BJ (cell line): ENCODE data around the gene NCKIPSD. TPM values are rescaled to one million over a fixed set of nuclear protein-coding genes. Genes with fewer than 3 reads are reported as not detected.

Experiments
- CTCF ChIA-PET: fragments of 350-600 bp; formaldehyde crosslinking; extraction: SDS; loops from one replicate; lab custom pipeline; 2021; ENCODE audit warnings: antibody characterized with exemption, inconsistent platforms; lab: Yijun Ruan, JAX
- POLR2A ChIA-PET: fragments of 300-600 bp; sonication (Branson Sonifier 250); formaldehyde crosslinking; extraction: SDS; loops from one replicate; lab custom pipeline; 2021; ENCODE audit warnings: antibody characterized with exemption; lab: Charles Lee
- DNase-seq: peaks from one replicate; pipeline ENCODE4 v3.0.0-alpha.2; 2011; ENCODE audit warnings: low read depth
- H3K27me3 ChIP-seq: 2 replicates; pipeline ENCODE4 v1.6.0; 2011; ENCODE audit warnings: low read length; ENCODE audit not compliant: control insufficient read depth, insufficient read depth
- H3K36me3 ChIP-seq: 2 replicates; pipeline ENCODE4 v1.5.1; 2011; ENCODE audit warnings: low read length; ENCODE audit not compliant: control insufficient read depth, insufficient read depth
- H3K4me3 ChIP-seq: 2 replicates; pipeline ENCODE4 v1.5.1; 2011; ENCODE audit warnings: low read depth, mild to moderate bottlenecking, control low read depth, low read length
- polyA plus RNA-seq: library from polyadenylated mRNA; depleted of rRNA; stranded (reverse); fragments of >200 nt; gene quantifications from 2 replicates; pipeline ENCODE4 v1.2.3, GENCODE V29; 2011
- TF ChIP-seq, protein P1 (sequence below): IDR thresholded peaks from 2 replicates; pipeline ENCODE4 v1.5.1; 2011; ENCODE audit warnings: low read depth, mild to moderate bottlenecking, control low read depth, inconsistent platforms, low read length, moderate library complexity; ENCODE audit not compliant: insufficient read depth

Gene NCKIPSD
- polyA plus RNA-seq, 1 experiment = 34.9 TPM

DNA sequence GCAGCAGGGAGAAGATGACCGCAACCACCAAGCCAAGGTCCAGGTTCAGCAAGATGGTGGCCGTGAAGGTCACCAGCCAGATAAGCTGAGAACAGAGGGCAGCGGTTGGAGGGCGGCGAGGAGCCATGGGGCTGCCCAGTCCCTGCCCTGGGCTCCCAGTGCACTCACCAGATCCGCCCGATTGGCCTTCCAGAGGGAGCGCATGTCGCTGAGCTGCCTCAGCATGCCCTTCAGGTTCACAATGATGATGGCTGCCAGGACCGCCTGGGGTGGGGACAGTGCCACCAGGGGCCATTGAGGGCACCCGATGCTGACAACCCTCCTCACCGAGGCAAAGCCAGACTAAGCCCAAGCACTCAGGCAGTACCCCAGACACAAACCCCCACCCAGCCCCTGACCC, 55.8 kb downstream of the NCKIPSD start:
- no peak overlapping the region for H3K4me3 ChIP-seq
- TF ChIP-seq, protein P1, sequence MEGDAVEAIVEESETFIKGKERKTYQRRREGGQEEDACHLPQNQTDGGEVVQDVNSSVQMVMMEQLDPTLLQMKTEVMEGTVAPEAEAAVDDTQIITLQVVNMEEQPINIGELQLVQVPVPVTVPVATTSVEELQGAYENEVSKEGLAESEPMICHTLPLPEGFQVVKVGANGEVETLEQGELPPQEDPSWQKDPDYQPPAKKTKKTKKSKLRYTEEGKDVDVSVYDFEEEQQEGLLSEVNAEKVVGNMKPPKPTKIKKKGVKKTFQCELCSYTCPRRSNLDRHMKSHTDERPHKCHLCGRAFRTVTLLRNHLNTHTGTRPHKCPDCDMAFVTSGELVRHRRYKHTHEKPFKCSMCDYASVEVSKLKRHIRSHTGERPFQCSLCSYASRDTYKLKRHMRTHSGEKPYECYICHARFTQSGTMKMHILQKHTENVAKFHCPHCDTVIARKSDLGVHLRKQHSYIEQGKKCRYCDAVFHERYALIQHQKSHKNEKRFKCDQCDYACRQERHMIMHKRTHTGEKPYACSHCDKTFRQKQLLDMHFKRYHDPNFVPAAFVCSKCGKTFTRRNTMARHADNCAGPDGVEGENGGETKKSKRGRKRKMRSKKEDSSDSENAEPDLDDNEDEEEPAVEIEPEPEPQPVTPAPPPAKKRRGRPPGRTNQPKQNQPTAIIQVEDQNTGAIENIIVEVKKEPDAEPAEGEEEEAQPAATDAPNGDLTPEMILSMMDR = no peak
- H3K27me3 ChIP-seq = no peaks in the 10 kb centered on the region
- POLR2A ChIA-PET = no interaction called here
- no peak for DNase-seq
- peaks cover 57% of the 10 kb centered on the region for H3K36me3 ChIP-seq
- CTCF ChIA-PET = interaction anchor here (0.8 kb wide), 1 partner anchor 72 kb away, joined by 4 read pairs; no protein-coding TSS in a partner anchor

DNA sequence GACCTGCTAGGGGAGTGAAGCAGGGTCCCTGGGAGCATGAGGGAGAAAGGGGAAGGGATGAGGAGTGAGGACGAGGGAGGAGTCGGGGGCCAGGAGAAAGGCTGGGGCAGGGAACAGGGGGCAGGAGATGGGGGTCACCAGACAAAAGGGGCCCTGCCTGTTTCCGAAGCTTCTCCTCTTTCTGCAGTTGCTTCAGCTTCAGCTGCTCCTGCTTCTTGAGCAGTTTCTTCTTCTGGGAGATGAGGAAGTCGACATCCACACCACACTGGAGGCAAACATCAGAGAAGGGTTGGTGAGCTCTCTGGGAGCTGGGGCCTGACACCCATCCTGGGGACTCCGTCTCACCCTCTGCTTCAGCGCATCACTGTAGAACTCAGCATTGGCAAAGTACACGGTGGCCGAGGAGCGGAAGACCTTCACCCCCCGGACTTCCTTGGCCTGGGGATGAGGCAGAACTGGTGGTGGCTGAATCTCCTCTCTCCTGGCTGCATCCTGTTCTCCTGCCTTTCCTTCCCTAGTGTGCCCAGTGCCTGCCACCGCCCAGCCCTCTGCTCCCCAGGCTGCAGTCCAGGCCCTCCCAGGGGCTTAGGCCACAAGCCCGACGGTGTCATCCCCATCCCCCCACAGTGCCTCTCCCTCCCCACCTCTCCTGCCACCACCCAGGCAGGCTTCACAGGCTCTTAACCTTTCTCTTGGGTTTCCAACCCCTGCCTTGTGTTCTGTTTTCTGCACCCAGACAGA, 57.3 kb downstream of the NCKIPSD start:
- H3K27me3 ChIP-seq = no peaks in the 10 kb centered on the region
- POLR2A ChIA-PET = no interaction called here
- CTCF ChIA-PET = interaction anchor here (1.8 kb wide), 1 partner anchor 70 kb away, joined by 5 read pairs; no protein-coding TSS in a partner anchor
- TF ChIP-seq, protein P1 = no peak
- DNase-seq = no peak
- H3K36me3 ChIP-seq = peaks cover 58% of the 10 kb centered on the region
- H3K4me3 ChIP-seq = no peak overlapping the region

DNA sequence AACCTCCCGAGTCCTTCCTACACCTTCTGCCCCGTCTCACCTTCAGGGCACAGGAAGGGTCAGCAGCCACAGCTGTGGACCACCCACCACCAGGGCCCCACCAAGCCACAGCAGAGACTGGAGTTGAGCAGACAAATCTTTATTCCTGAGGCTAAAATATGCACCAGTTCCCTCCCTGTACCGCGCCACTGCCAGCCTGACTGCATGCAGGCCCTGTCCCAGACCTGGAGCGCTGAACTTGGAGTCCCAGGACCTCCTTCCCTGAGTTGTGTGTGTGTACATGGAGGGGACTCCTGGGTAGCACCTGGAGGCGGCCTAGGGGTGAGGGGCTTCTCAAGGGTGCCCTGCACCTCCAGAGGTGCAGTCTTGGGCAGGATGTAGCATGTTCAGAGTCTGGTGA, 60.1 kb downstream of the NCKIPSD start:
- CTCF ChIA-PET = interaction anchor here (5.9 kb wide), 1 partner anchor 10 kb away, joined by 36 read pairs; the partner anchor contains the start of gene SLC26A6
- POLR2A ChIA-PET = no interaction called here
- TF ChIP-seq, protein P1 = no peak
- no peak for DNase-seq
- Histone ChIP-seq H3K4me3 (no peak overlapping the region), H3K27me3 (no peaks in the 10 kb centered on the region), H3K36me3 (peaks cover 43% of the 10 kb centered on the region)

DNA sequence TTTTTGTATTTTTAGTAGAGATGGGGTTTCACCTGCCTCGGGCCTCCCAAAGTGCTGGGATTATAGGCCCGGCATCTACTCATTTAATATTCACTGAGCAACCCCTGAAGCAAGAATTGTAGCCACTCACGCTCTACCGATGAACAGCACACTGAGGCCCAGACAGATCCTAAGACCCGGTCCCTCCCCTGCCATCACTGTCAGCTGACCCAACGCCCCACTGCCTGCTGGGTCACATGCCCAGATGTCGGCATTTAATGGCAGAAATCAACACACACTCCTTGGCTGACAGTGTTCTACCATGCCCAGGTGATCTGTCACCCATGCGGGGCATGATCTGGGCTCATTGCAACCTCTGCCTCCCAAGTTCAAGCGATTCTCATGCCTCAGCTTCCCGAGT, 60.9 kb downstream of the NCKIPSD start:
- Histone ChIP-seq H3K4me3 (no peak overlapping the region), H3K27me3 (no peaks in the 10 kb centered on the region), H3K36me3 (peaks cover 39% of the 10 kb centered on the region)
- CTCF ChIA-PET = interaction anchor here (5.9 kb wide), 1 partner anchor 10 kb away, joined by 36 read pairs; the partner anchor contains the start of gene SLC26A6
- POLR2A ChIA-PET = interaction anchor here (0.6 kb wide), 1 partner anchor 71 kb away, joined by 4 read pairs; no protein-coding TSS in a partner anchor
- TF ChIP-seq, protein P1 = no peak
- DNase-seq = no peak

DNA sequence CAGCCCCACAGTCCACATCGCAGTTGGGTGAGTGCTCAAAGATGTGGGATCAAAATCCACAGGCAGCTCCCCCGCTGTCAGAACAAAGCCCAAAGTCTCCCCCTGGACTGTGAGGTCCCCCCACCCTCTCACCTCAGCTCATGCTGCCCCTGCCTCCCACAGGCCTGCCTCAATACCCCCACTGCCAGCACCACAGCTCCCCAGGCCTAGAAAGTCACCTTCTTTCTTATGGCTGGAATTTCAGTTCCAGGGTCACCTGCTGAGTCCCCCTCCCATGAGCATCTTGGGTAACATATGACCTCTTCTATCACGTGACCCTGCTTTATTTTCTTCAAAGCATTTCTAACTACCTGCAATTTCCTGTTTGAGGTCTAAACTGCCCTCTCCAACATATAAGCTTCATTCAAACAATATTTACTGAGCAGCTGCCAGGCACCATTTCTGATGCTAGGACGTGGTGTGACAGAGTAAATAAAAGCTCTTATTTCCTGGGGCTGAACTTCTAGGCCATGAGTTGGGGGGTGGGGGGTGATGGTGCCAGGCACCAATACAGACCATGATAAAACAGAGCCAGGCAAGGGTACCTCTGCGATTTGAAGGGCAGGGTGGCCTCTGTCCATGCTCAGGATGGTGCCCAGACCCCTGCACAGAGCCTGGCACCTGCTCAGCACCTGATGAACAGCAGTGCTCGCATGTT, 61.7 kb downstream of the NCKIPSD start:
- TF ChIP-seq, protein P1 = no peak
- ChIA-PET POLR2A (interaction anchor here (0.6 kb wide), 1 partner anchor 71 kb away, joined by 4 read pairs; no protein-coding TSS in a partner anchor), CTCF (interaction anchor here (1.5 to 5.9 kb wide), 2 partner anchors 11 to 31 kb away, joined by 3 to 36 read pairs; partner anchors contain the start of gene SLC26A6)
- Histone ChIP-seq H3K27me3 (no peaks in the 10 kb centered on the region), H3K4me3 (no peak overlapping the region), H3K36me3 (peaks cover 36% of the 10 kb centered on the region)
- no peak for DNase-seq
